GM13977 (cell line): Measurements from ENCODE around the gene SPPL2A.
"Not testable (repeated sequence)": the region's sequence is repeated elsewhere in the genome, so short reads cannot be mapped to it uniquely, and the experiment has no call there.

Source experiments
- DNase-seq: peaks from one replicate; pipeline ENCODE4 v3.0.0; 2012; ENCODE audit warnings: low spot score
- in situ Hi-C: fragments of 300-500 bp; cut with MboI; formaldehyde crosslinking; loops from one replicate; pipeline ENCODE4 v1.12.0; 2022; ENCODE audit warnings: low sequenced_read_pairs, low pct_unique_long_range_greater_than_20kb, mixed read lengths, inconsistent platforms; ENCODE audit not compliant: unreplicated experiment
- TF ChIP-seq, protein P1 (sequence below): IDR thresholded peaks from 2 replicates; pipeline ENCODE4 v1.5.1; 2012; ENCODE audit warnings: mild to moderate bottlenecking, control low read depth; ENCODE audit not compliant: insufficient read depth; ENCODE audit errors: extremely low read depth, missing control alignments

Gene SPPL2A, protein sequence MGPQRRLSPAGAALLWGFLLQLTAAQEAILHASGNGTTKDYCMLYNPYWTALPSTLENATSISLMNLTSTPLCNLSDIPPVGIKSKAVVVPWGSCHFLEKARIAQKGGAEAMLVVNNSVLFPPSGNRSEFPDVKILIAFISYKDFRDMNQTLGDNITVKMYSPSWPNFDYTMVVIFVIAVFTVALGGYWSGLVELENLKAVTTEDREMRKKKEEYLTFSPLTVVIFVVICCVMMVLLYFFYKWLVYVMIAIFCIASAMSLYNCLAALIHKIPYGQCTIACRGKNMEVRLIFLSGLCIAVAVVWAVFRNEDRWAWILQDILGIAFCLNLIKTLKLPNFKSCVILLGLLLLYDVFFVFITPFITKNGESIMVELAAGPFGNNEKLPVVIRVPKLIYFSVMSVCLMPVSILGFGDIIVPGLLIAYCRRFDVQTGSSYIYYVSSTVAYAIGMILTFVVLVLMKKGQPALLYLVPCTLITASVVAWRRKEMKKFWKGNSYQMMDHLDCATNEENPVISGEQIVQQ

DNA sequence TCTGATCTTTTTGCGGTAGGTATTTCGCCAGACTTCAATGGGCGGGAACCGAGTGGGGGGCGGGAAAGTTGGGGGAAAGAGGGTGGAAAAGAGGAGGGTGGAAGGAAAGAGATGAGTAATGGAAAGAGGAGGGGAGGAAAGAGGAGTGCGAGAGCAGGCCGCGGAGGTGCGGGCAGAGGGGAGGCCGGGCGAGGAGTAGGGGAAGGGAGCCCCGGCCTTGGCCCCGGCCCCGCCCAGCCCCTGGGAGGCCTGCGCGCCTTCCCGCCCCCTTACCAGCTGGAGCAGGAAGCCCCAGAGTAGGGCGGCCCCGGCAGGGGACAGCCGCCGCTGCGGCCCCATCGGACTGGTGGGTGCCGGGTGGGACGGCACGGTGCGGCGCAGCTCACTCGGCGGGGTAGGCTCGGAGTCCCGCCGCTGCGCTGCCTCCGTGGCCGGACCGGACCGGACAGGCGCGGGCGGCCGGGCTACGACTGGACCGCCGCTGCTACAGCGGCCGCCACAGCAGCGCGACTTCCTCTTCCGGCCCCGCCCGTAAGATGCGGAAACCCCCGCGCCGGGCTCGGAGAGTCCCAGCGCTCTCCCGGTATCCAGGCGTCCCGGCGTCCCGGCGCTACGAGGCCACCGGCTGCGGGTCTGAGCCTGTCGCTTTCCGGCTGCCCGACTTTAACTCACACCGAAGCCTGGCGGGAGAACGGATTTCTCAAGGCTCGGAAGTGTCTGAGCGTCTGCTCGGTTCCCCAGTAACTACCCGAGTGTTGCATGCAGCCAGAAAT, at the start of gene SPPL2A:
SPPL2A (minus strand) TSS at position 512 of the 773 bp plus-strand sequence; CDS start at position 339, 173 bp downstream.
- TF ChIP-seq, protein P1, sequence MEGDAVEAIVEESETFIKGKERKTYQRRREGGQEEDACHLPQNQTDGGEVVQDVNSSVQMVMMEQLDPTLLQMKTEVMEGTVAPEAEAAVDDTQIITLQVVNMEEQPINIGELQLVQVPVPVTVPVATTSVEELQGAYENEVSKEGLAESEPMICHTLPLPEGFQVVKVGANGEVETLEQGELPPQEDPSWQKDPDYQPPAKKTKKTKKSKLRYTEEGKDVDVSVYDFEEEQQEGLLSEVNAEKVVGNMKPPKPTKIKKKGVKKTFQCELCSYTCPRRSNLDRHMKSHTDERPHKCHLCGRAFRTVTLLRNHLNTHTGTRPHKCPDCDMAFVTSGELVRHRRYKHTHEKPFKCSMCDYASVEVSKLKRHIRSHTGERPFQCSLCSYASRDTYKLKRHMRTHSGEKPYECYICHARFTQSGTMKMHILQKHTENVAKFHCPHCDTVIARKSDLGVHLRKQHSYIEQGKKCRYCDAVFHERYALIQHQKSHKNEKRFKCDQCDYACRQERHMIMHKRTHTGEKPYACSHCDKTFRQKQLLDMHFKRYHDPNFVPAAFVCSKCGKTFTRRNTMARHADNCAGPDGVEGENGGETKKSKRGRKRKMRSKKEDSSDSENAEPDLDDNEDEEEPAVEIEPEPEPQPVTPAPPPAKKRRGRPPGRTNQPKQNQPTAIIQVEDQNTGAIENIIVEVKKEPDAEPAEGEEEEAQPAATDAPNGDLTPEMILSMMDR: no peak
- in situ Hi-C loops: no loop called here
- peak; percentile 93 for DNase-seq

DNA sequence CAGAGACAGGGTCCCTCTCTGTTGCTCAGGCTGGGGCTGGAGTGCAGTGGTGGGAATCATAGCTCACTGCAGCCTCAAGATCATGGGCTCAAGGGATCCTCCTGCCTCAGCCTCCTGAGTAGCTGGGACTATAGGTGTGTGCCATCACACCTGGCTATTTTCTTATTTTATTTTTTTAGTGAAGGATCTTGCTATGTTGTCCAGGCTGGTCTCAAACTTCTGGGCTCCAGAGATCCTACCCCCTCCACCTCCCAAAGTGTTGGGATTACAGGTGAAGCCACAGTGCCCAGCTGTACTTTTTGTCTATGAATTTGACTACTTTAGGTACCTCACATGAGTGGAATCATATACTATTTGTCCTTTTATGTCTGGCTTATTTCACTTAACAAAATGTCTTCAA, 49.1 kb upstream of the SPPL2A start:
- in situ Hi-C loops: no loop called here
- TF ChIP-seq, protein P1: no peak
- no peak for DNase-seq

DNA sequence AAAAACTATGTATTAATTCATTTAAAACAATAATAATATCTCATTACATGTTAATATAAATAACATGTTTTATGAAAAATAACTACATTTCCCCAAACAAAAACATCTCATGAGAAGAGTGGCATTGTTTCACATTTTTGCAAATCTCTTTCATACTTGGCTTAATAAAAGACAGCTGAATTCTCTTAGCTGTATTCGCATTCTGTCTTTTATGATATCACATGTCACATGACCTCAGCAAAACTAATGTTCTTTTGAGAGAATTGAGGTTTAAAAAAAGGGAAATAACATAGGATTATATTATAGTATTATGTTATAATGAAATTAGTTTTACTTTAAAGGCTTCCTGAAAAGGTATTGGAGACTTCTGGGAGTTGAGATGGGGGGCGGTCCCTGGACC, 48.4 kb upstream of the SPPL2A start:
- TF ChIP-seq, protein P1: no peak
- in situ Hi-C loops: no loop called here
- no peak for DNase-seq

DNA sequence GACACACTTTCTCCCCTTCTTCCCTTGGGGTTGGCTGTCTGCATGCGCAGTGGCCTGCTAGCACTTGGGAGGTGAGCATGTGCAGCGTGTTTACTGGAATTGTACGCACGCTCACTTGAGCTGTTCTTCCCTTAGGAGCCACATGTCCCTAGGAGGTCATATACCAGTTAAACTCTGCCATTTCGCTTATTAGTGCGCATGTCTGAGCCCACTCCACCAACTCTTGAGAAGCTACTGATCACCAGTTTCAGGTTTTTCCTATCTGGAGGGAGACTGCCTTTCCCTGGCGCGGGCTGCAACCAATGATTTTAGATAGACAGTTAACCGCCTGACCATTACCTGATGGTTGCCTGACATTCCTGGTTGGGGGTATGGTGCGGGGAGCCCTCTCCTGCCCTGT, 47.6 kb upstream of the SPPL2A start:
- TF ChIP-seq, protein P1: no peak
- in situ Hi-C loops: no loop called here
- no peak for DNase-seq

DNA sequence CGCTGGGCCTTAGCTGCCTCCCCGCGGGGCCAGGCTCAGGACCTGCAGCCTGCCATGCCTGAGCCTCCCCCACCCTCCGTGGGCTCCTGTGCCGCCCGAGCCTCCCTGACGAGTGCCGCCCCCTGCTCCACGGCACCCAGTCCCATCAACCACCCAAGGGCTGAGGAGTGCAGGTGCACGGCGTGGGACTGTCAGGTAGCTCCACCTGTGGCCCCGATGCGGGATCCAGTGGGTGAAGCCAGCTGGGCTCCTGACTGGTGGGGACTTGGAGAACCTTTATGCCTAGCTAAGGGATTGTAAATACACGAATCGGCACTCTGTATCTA, 46.6 kb upstream of the SPPL2A start:
- in situ Hi-C loops, DNase-seq: not testable (repeated sequence)

DNA sequence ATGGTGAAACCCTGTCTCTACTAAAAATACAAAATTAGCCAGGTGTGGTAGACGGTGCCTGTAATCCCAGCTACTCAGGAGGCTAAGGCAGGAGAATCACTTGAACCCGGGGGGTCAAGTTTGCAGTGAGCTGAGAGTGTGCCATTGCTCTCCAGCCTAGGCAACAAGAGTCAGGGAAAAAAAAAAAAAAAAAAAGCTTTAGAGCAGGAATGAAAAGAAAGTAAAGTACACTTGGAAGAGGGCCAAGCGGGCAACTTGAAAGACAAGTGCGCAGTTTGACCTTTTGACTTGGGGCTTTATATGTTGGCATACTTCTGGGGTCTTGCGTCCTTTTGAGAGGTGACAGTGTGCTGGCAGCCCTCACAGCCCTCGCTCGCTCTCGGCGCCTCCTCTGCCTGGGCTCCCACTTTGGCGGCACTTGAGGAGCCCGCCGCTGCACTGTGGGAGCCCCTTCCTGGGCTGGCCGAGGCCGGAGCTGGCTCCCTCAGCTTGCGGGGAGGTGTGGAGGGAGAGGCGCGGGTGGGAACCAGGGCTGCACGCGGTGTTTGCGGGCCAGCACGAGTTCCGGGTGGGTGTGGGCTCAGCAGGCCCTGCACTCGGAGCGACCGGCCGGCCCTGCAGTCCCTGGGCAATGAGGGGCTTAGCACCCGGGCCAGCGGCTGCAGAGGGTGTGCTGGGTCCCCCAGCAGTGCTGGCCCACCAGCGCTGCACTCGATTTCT, 46.1 kb upstream of the SPPL2A start:
- DNase-seq, in situ Hi-C loops: not testable (repeated sequence)

DNA sequence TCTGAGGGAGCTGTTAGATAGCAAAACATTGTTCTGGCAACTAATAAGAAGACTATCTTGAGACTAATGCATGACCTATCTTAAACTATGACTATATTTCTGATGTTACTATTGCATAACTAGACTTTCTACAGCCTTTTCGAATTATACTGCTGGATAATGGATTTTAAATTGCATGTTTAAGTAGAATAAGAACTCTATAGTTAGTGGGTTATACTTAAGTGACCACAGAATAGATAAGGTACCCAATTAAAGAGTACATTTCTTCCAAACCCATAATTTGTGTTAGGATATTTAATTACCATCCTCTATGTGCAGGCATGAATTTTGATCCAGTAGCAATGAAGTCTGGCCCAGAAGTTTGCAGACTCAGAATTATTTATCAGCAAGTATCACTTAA, 44.6 kb upstream of the SPPL2A start:
- in situ Hi-C loops: no loop called here
- no peak for DNase-seq
- TF ChIP-seq, protein P1: no peak
